Right lobe of liver (tissue), 4 donors: ENCODE results near the gene KHDRBS2.

Experiments used
- POLR2A ChIP-seq: fragments of 450-650 bp; IDR thresholded peaks from one replicate; pipeline ENCODE4 v1.6.1; 2017; ENCODE audit warnings: antibody characterized with exemption, mild to moderate bottlenecking
- TF ChIP-seq, protein P1 (sequence below), 4 donors: fragments of 200-600 bp in 3 of 4; fragments of 450-650 bp in 1 of 4; IDR thresholded peaks; one replicate each; pipeline versions ENCODE4 v1.5.1 to v1.8.0; 2016 to 2022; ENCODE audit warnings: antibody characterized with exemption in 4 of 4, mild to moderate bottlenecking in 2 of 4
- donor health status: DM: no; HTN: no; CAD: no.
- donor health status: DM: no; HTN: no; CAD: no.
- donor health status: DM: no; HTN: yes; CAD: no.

GRCh38 chr6:61950811-61951210, 335.2 kb downstream of the KHDRBS2 start:
- TF ChIP-seq, protein P1, sequence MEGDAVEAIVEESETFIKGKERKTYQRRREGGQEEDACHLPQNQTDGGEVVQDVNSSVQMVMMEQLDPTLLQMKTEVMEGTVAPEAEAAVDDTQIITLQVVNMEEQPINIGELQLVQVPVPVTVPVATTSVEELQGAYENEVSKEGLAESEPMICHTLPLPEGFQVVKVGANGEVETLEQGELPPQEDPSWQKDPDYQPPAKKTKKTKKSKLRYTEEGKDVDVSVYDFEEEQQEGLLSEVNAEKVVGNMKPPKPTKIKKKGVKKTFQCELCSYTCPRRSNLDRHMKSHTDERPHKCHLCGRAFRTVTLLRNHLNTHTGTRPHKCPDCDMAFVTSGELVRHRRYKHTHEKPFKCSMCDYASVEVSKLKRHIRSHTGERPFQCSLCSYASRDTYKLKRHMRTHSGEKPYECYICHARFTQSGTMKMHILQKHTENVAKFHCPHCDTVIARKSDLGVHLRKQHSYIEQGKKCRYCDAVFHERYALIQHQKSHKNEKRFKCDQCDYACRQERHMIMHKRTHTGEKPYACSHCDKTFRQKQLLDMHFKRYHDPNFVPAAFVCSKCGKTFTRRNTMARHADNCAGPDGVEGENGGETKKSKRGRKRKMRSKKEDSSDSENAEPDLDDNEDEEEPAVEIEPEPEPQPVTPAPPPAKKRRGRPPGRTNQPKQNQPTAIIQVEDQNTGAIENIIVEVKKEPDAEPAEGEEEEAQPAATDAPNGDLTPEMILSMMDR (IDR thresholded peaks at IDR 0.05), result no peak
- no peak for TF ChIP-seq POLR2A
